ENCODE results near the gene LIPN. TPM values are rescaled to one million over a fixed set of nuclear protein-coding genes. Genes with fewer than 3 reads are reported as not detected.

The LIPN gene
- total RNA-seq, 1 experiment from 2014 or later = not detected

DNA sequence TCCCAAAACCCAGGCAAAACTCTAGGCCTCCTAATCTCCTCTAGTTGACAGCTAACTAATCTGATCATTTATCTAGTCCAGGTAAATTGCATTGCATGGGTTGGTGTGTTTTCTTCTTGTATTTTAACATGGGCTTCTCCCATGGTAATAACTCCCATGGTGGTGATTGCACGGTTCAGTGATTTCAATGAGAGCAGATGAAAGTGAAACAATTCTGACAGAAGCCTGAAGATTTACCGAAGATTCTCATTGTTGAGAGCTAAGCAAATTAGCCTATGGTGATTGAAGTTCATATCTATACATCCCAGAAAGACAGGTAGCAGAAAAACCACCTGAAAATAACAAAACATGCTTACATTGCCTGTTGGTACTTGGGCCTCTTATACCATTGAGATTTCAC lies 26.6 kb upstream of the LIPN start:
- Histone ChIP-seq H4K5ac (ENCODE audit: insufficient read length, low read depth, low read length) (no peak overlapping the region), H3K27ac (ENCODE audit: insufficient read length, low read depth, low read length) (no peak overlapping the region), H3K9me3 (ENCODE audit: control insufficient read depth, low read depth, low read length) (no peaks in the 10 kb centered on the region), H4K91ac (ENCODE audit: insufficient read length, low read depth, low read length) (no peak overlapping the region), H2AFZ (ENCODE audit: low read length) (no peak overlapping the region), H2BK5ac (ENCODE audit: insufficient read length, low read length) (no peak overlapping the region), H3K4me1 (ENCODE audit: insufficient read depth, low read length) (no peaks in the 10 kb centered on the region), H3K18ac (ENCODE audit: insufficient read length, low read depth, low read length) (no peak overlapping the region), H3K4ac (ENCODE audit: low read depth, low read length) (no peak overlapping the region), H3K23me2 (ENCODE audit: insufficient read length, low read depth, low read length, poor library complexity, severe bottlenecking) (no peaks in the 10 kb centered on the region), H2BK15ac (ENCODE audit: low read depth, low read length) (no peak overlapping the region), H4K20me1 (ENCODE audit: control insufficient read depth, insufficient read depth, insufficient read length) (no peaks in the 10 kb centered on the region), H3K56ac (ENCODE audit: insufficient read length, low read depth, low read length) (no peak overlapping the region), H3K14ac (ENCODE audit: insufficient read depth, low read length) (no peak overlapping the region), H3K79me1 (ENCODE audit: insufficient read depth, low read depth, low read length, poor library complexity, severe bottlenecking) (no peaks in the 10 kb centered on the region), H2BK12ac (ENCODE audit: insufficient read length, low read depth, low read length) (no peak overlapping the region), H3K4me2 (ENCODE audit: insufficient read depth, insufficient read length, low read length) (no peak overlapping the region), H3K79me2 (ENCODE audit: insufficient read depth, low read length) (no peaks in the 10 kb centered on the region), H3K27me3 (ENCODE audit: insufficient read depth, low read length) (no peaks in the 10 kb centered on the region), H3K9ac (ENCODE audit: extremely low read depth, insufficient read length, low read length) (no peak overlapping the region), H2BK120ac (ENCODE audit: low read depth, low read length, poor library complexity, severe bottlenecking) (no peak overlapping the region), H2AK5ac (ENCODE audit: insufficient read length, low read length) (no peak overlapping the region), H4K8ac (replicated peaks; ENCODE audit: insufficient read length, low read depth, low read length) (no peak overlapping the region), H2BK20ac (ENCODE audit: low read depth, low read length, poor library complexity, severe bottlenecking) (no peak overlapping the region), H3K23ac (ENCODE audit: insufficient read length, low read depth, low read length) (no peak overlapping the region), H3T11ph (ENCODE audit: low read length) (no peak overlapping the region)
- H3K27me3 Mint-ChIP-seq (ENCODE audit: low read depth) = peaks cover 4% of the 10 kb centered on the region
- no CpG with 5 or more reads among the region's 2 CpGs for WGBS (ENCODE audit: extremely low coverage, insufficient read length, low lambda C conversion rate)
- no peaks in the 10 kb centered on the region for H3K36me3 Mint-ChIP-seq (ENCODE audit: insufficient read depth in 1 of 3, low read depth in 3 of 3)
- TF ChIP-seq, protein P1, sequence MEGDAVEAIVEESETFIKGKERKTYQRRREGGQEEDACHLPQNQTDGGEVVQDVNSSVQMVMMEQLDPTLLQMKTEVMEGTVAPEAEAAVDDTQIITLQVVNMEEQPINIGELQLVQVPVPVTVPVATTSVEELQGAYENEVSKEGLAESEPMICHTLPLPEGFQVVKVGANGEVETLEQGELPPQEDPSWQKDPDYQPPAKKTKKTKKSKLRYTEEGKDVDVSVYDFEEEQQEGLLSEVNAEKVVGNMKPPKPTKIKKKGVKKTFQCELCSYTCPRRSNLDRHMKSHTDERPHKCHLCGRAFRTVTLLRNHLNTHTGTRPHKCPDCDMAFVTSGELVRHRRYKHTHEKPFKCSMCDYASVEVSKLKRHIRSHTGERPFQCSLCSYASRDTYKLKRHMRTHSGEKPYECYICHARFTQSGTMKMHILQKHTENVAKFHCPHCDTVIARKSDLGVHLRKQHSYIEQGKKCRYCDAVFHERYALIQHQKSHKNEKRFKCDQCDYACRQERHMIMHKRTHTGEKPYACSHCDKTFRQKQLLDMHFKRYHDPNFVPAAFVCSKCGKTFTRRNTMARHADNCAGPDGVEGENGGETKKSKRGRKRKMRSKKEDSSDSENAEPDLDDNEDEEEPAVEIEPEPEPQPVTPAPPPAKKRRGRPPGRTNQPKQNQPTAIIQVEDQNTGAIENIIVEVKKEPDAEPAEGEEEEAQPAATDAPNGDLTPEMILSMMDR (conservative IDR thresholded peaks at IDR 0.05) = no peak
- no peak overlapping the region for H3K4me3 Mint-ChIP-seq
- H3K27ac Mint-ChIP-seq = no peak overlapping the region
- H3K4me1 Mint-ChIP-seq = peaks cover 6% of the 10 kb centered on the region in 2 experiments
- H3K9me3 Mint-ChIP-seq = no peaks in the 10 kb centered on the region
- no peak for DNase-seq
